Smooth muscle cell (in vitro differentiated cells): Measurements from ENCODE around the gene MCOLN1. TPM values are rescaled to one million over a fixed set of nuclear protein-coding genes. Genes with fewer than 3 reads are reported as not detected.
A peak's percentile ranks its signal among the peaks of the same experiment; 100 is the strongest.

Experiments
- DNase-seq: peaks from one replicate; lab custom pipeline; 2025; ENCODE audit not compliant: unreplicated experiment; lab: John Stamatoyannopoulos, UW
- H2AFZ ChIP-seq: fragments of 200-600 bp; sonication (generic); 2 replicates; pipeline ENCODE4 v1.6.0; 2016; ENCODE audit warnings: antibody characterized with exemption, low read depth, mild to moderate bottlenecking
- H3F3A ChIP-seq: fragments of 200-600 bp; sonication (generic); 2 replicates; pipeline ENCODE4 v1.6.0; 2017; ENCODE audit warnings: antibody characterized with exemption, low read depth
- H3K27ac ChIP-seq: fragments of 200-600 bp; sonication (generic); 2 replicates; pipeline ENCODE4 v1.5.1; 2016; ENCODE audit warnings: low read depth, mild to moderate bottlenecking
- H3K27me3 ChIP-seq: fragments of 200-600 bp; sonication (generic); 2 replicates; pipeline ENCODE4 v1.6.1; 2016; ENCODE audit warnings: low read depth, mild to moderate bottlenecking
- H3K36me3 ChIP-seq: fragments of 200-600 bp; sonication (generic); 2 replicates; pipeline ENCODE4 v1.5.1; 2016; ENCODE audit warnings: low read depth
- H3K4me1 ChIP-seq: fragments of 200-600 bp; sonication (generic); 2 replicates; pipeline ENCODE4 v1.5.1; 2016; ENCODE audit warnings: low read depth
- H3K4me2 ChIP-seq: fragments of 200-600 bp; sonication (generic); 2 replicates; pipeline ENCODE4 v1.6.0; 2016; ENCODE audit warnings: mild to moderate bottlenecking
- H3K4me3 ChIP-seq: fragments of 200-600 bp; sonication (generic); 2 replicates; pipeline ENCODE4 v1.5.1; 2016; ENCODE audit warnings: mild to moderate bottlenecking
- H3K79me2 ChIP-seq: fragments of 200-600 bp; sonication (generic); 2 replicates; pipeline ENCODE4 v1.6.0; 2016; ENCODE audit warnings: low read depth, mild to moderate bottlenecking
- H3K9ac ChIP-seq: fragments of 200-600 bp; sonication (generic); 2 replicates; pipeline ENCODE4 v1.6.0; 2016; ENCODE audit warnings: low read depth
- H3K9me3 ChIP-seq: fragments of 200-600 bp; sonication (generic); replicated peaks from 2 replicates; pipeline ENCODE4 v1.5.1; 2016; ENCODE audit warnings: low read depth
- H4K20me1 ChIP-seq: fragments of 200-600 bp; sonication (generic); 2 replicates; pipeline ENCODE4 v1.6.0; 2016; ENCODE audit warnings: low read depth
- WGBS: methylation state at CpG from one replicate; pipeline ENCODE4 v1.1.7; 2016; ENCODE audit warnings: low lambda C conversion rate; 5-methylcytosine and 5-hydroxymethylcytosine counted together
- polyA plus RNA-seq: library from polyadenylated mRNA; unstranded; fragments of >200 nt; fragmentation: Nextera tagmentation; extraction: Ambion mirVana; gene quantifications from 2 replicates; pipeline ENCODE4 v1.2.1, GENCODE V29; 2016
- total RNA-seq: library from RNA; depleted of rRNA; stranded (reverse); fragments of >200 nt; gene quantifications from 2 replicates; pipeline ENCODE4 v1.2.3, GENCODE V29; 2014
- TF ChIP-seq, protein P1 (sequence below): fragments of 200-600 bp; sonication (generic); IDR thresholded peaks from 2 replicates; pipeline ENCODE4 v1.5.1; 2017; ENCODE audit warnings: borderline replicate concordance, mild to moderate bottlenecking, antibody characterized with exemption; ENCODE audit not compliant: insufficient read depth, poor library complexity, severe bottlenecking

Gene MCOLN1
- total and polyA plus RNA-seq, 2 experiments from 2014 or later = 9.8 to 19.2 TPM

GRCh38 chr19:7529610-7530490, 7.4 kb downstream of the MCOLN1 start:
- TF ChIP-seq, protein P1, sequence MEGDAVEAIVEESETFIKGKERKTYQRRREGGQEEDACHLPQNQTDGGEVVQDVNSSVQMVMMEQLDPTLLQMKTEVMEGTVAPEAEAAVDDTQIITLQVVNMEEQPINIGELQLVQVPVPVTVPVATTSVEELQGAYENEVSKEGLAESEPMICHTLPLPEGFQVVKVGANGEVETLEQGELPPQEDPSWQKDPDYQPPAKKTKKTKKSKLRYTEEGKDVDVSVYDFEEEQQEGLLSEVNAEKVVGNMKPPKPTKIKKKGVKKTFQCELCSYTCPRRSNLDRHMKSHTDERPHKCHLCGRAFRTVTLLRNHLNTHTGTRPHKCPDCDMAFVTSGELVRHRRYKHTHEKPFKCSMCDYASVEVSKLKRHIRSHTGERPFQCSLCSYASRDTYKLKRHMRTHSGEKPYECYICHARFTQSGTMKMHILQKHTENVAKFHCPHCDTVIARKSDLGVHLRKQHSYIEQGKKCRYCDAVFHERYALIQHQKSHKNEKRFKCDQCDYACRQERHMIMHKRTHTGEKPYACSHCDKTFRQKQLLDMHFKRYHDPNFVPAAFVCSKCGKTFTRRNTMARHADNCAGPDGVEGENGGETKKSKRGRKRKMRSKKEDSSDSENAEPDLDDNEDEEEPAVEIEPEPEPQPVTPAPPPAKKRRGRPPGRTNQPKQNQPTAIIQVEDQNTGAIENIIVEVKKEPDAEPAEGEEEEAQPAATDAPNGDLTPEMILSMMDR = no peak
- Histone ChIP-seq H3K9me3 (no peaks in the 10 kb centered on the region), H3K4me2 (no peak overlapping the region), H4K20me1 (no peaks in the 10 kb centered on the region), H3K9ac (no peak overlapping the region), H3K4me3 (no peak overlapping the region), H3K36me3 (no peaks in the 10 kb centered on the region), H3K79me2 (no peaks in the 10 kb centered on the region), H2AFZ (no peak overlapping the region), H3F3A (no peaks in the 10 kb centered on the region), H3K27me3 (no peaks in the 10 kb centered on the region), H3K27ac (no peak overlapping the region), H3K4me1 (no peaks in the 10 kb centered on the region)
- WGBS = 94% methylated on average over 31 of the region's 33 CpGs
- no peak for DNase-seq

GRCh38 chr19:7533281-7533885, 11.0 kb downstream of the MCOLN1 start:
- peak overlapping the region; percentile 72 for H3K27ac ChIP-seq
- no peaks in the 10 kb centered on the region for H3K9me3 ChIP-seq
- TF ChIP-seq, protein P1 = no peak
- no peaks in the 10 kb centered on the region for H3K4me1 ChIP-seq
- peak overlapping the region; percentile 86 for H3K4me2 ChIP-seq
- H3K79me2 ChIP-seq = no peaks in the 10 kb centered on the region
- H3K9ac ChIP-seq = peak overlapping the region; percentile 74
- no peaks in the 10 kb centered on the region for H3K27me3 ChIP-seq
- H3F3A ChIP-seq = no peaks in the 10 kb centered on the region
- peak overlapping the region; percentile 64 for H3K4me3 ChIP-seq
- H4K20me1 ChIP-seq = no peaks in the 10 kb centered on the region
- 53% methylated on average over 30 of the region's 30 CpGs for WGBS
- no peaks in the 10 kb centered on the region for H3K36me3 ChIP-seq
- peak overlapping the region; percentile 84 for H2AFZ ChIP-seq
- no peak for DNase-seq

DNA sequence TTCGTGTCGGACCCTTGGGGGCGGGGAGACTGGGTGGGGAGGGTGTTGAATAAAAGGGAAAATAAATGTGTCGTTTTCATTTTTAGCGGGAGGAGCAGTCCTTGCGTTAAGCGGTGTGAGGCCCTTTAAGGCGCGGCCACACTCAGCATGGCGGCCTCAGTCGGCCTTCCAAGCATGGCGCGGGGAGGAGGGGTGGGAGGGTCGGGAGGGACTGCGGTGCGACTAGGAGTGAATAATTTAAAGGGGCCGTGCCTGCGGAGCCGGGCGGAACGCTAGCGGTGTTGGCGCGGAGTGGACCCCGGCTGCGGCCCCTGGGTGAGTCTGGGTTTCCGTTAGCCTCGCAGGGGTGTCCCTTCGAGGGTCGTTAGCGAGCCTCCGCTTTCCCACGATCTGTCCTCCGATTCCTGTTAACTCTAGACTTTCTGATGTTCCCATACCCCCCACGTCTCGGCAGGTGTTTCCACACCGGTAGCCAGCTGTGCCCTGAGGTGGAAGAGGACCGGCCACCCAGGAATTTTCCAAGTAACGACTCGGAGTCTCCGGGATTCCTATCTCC, 11.6 kb downstream of the MCOLN1 start:
- WGBS = 1% methylated on average over 37 of the region's 41 CpGs
- H3K4me3 ChIP-seq = peak overlapping the region; percentile 64

More for the DNA sequence above, 11.6 kb downstream of the MCOLN1 start:
- peak overlapping the region; percentile 72 for H3K27ac ChIP-seq
- H3F3A ChIP-seq = no peaks in the 10 kb centered on the region
- H3K27me3 ChIP-seq = no peaks in the 10 kb centered on the region
- TF ChIP-seq, protein P1 = no peak
- H3K36me3 ChIP-seq = no peaks in the 10 kb centered on the region
- H3K9me3 ChIP-seq = no peaks in the 10 kb centered on the region
- peak overlapping the region; percentile 84 for H2AFZ ChIP-seq
- no peaks in the 10 kb centered on the region for H3K79me2 ChIP-seq
- no peaks in the 10 kb centered on the region for H3K4me1 ChIP-seq
- H4K20me1 ChIP-seq = no peaks in the 10 kb centered on the region
- H3K9ac ChIP-seq = peak overlapping the region; percentile 74
- peak overlapping the region; percentile 86 for H3K4me2 ChIP-seq
- DNase-seq = peak; percentile 44
